Ovary (tissue), 3 donors: ENCODE results near the gene POMT1.

ENCODE experiments used
- CTCF ChIP-seq, 3 donors: fragments of 450-650 bp in 2 of 3; fragments of 200-600 bp in 1 of 3; IDR thresholded peaks; one replicate each; pipeline versions ENCODE4 v1.5.1 to v1.8.0; 2016 to 2022; ENCODE audit warnings: antibody characterized with exemption in 3 of 3, mild to moderate bottlenecking in 1 of 3
- EP300 ChIP-seq: sonication (generic); formaldehyde crosslinking; IDR thresholded peaks from one replicate; pipeline ENCODE4 v1.6.1; 2017; ENCODE audit warnings: antibody characterized with exemption
- POLR2A ChIP-seq: fragments of 450-650 bp; IDR thresholded peaks from one replicate; pipeline ENCODE4 v1.6.1; 2017; ENCODE audit warnings: antibody characterized with exemption, mild to moderate bottlenecking, moderate library complexity
- donor health status: DM: no; HTN: no; CAD: no.

GRCh38 chr9:131494296-131494870 is 8.3 kb upstream of the POMT1 start:
- TF ChIP-seq POLR2A (no peak), CTCF (IDR thresholded peaks at IDR 0.05) (no peak), EP300 (no peak)
